SH-SY5Y (cell line): ENCODE measurements around the gene WSB1.

ENCODE experiments used
- GATA2 ChIP-seq: IDR thresholded peaks from 2 replicates; pipeline ENCODE4 v1.6.1; 2011; ENCODE audit warnings: mild to moderate bottlenecking, low read depth, low read length
- GATA3 ChIP-seq: IDR thresholded peaks from 2 replicates; pipeline ENCODE4 v1.6.1; 2011; ENCODE audit warnings: low read depth, mild to moderate bottlenecking, low read length, moderate library complexity

GRCh38 chr17:27294689-27295630 lies 1.0 kb downstream of the WSB1 start:
- TF ChIP-seq GATA2 (no peak), GATA3 (no peak)
